NOMO-1 (cell line): ENCODE results near the gene SND1.

Experiments
- DNase-seq, 2 experiments: peaks; one replicate each; lab custom pipeline; 2025; ENCODE audit not compliant: unreplicated experiment in 2 of 2; lab: John Stamatoyannopoulos, UW

The SND1 gene

GRCh38 chr7:128053991-128054390, 402.0 kb downstream of the SND1 start:
- no peak for DNase-seq

GRCh38 chr7:128054511-128054910, 402.5 kb downstream of the SND1 start:
- no peak for DNase-seq

GRCh38 chr7:128055637-128056036, 403.6 kb downstream of the SND1 start:
- no peak for DNase-seq

GRCh38 chr7:128056901-128057300, 404.9 kb downstream of the SND1 start:
- no peak for DNase-seq

- no peak for DNase-seq
These were observed 405.9 kb downstream of the SND1 start for GRCh38 chr7:128057909-128058308.

- no peak for DNase-seq
These were observed 407.4 kb downstream of the SND1 start for GRCh38 chr7:128059143-128059988.

- no peak for DNase-seq
These were observed 408.0 kb downstream of the SND1 start for GRCh38 chr7:128060018-128060417.

- DNase-seq = no peak
These were observed 411.1 kb downstream of the SND1 start for GRCh38 chr7:128063088-128063487.

GRCh38 chr7:128065872-128066271, 413.9 kb downstream of the SND1 start:
- no peak for DNase-seq

GRCh38 chr7:128066395-128066794, 414.4 kb downstream of the SND1 start:
- DNase-seq = no peak

GRCh38 chr7:128066858-128067257, 414.9 kb downstream of the SND1 start:
- DNase-seq = no peak

GRCh38 chr7:128067983-128068382, 416.0 kb downstream of the SND1 start:
- DNase-seq = no peak

GRCh38 chr7:128068785-128069184, 416.8 kb downstream of the SND1 start:
- DNase-seq = no peak

GRCh38 chr7:128069373-128070364, 417.7 kb downstream of the SND1 start:
- DNase-seq = no peak

- no peak for DNase-seq
These were observed 419.4 kb downstream of the SND1 start for GRCh38 chr7:128071376-128071775.

GRCh38 chr7:128071801-128072200, 419.8 kb downstream of the SND1 start:
- no peak for DNase-seq

GRCh38 chr7:128073671-128074310, 421.8 kb downstream of the SND1 start:
- no peak for DNase-seq

- DNase-seq = no peak
These were observed 422.3 kb downstream of the SND1 start for GRCh38 chr7:128074336-128074735.

GRCh38 chr7:128074736-128075135, 422.7 kb downstream of the SND1 start:
- no peak for DNase-seq

- DNase-seq = no peak
These were observed 423.5 kb downstream of the SND1 start for GRCh38 chr7:128075242-128076095.
